ENCODE results near the gene EML5.
A peak's percentile ranks its signal among the peaks of the same experiment; 100 is the strongest.

EML5 gene

GRCh38 chr14:88614218-88614907, 178.4 kb downstream of the EML5 start:
- TF ChIP-seq, protein P1, sequence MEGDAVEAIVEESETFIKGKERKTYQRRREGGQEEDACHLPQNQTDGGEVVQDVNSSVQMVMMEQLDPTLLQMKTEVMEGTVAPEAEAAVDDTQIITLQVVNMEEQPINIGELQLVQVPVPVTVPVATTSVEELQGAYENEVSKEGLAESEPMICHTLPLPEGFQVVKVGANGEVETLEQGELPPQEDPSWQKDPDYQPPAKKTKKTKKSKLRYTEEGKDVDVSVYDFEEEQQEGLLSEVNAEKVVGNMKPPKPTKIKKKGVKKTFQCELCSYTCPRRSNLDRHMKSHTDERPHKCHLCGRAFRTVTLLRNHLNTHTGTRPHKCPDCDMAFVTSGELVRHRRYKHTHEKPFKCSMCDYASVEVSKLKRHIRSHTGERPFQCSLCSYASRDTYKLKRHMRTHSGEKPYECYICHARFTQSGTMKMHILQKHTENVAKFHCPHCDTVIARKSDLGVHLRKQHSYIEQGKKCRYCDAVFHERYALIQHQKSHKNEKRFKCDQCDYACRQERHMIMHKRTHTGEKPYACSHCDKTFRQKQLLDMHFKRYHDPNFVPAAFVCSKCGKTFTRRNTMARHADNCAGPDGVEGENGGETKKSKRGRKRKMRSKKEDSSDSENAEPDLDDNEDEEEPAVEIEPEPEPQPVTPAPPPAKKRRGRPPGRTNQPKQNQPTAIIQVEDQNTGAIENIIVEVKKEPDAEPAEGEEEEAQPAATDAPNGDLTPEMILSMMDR (IDR thresholded peaks at IDR 0.05; ENCODE audit: insufficient read depth, missing control alignments) = no peak
- FAIRE-seq (no peak), DNase-seq (ENCODE audit: insufficient read length, low spot score) (no peak)

- FAIRE-seq = peak; percentile 35
- TF ChIP-seq, protein P1 (IDR thresholded peaks at IDR 0.05; ENCODE audit: insufficient read depth, missing control alignments) = no peak
- no peak for DNase-seq (ENCODE audit: insufficient read length, low spot score)
Measured at GRCh38 chr14:88613552-88614010, 179.2 kb downstream of the EML5 start.

- no peak for FAIRE-seq
- DNase-seq (ENCODE audit: insufficient read length, low spot score) = no peak
- TF ChIP-seq, protein P1 (IDR thresholded peaks at IDR 0.05; ENCODE audit: insufficient read depth, missing control alignments) = no peak
Measured at GRCh38 chr14:88612981-88613380, 179.8 kb downstream of the EML5 start.

DNA sequence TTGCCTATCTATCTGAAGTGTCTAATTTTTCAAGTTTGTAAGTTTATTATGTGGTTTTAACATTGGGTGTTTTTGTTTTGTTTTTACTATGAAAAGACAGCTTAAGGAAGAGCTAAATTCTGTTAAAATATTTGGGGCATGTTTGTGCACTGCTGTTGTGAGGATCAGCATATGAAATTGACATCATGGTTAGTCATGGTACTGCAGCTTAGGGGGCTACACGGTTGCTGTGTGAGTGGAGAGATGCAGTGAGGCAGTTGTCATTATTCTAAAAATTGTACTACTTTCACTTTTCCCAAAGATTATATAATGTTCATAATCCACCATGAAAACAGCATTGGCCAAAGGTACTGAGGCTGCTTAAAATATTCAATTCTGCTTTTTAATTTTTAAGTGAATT, 180.9 kb downstream of the EML5 start:
- no peak for FAIRE-seq
- TF ChIP-seq, protein P1 (IDR thresholded peaks at IDR 0.05; ENCODE audit: insufficient read depth, missing control alignments) = no peak
- DNase-seq (ENCODE audit: insufficient read length, low spot score) = no peak

DNA sequence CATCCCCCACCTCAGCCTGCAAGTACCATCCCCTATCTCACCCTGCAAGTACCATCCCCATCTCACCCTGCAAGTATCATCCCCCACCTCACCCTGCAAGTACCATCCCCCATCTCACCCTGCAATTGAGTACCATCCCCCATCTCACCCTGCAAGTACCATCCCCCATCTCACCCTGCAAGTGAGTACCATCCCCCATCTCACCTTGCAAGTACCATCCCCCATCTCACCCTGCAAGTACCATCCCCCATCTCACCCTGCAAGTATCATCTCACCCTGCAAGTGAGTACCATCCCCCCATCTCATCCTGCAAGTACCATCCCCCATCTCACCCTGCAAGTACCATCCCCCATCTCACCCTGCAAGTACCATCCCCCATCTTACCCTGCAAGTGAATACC, 184.9 kb downstream of the EML5 start:
- no peak for DNase-seq (ENCODE audit: insufficient read length, low spot score)
- FAIRE-seq = no peak
- TF ChIP-seq, protein P1 (IDR thresholded peaks at IDR 0.05; ENCODE audit: insufficient read depth, missing control alignments) = no peak

- FAIRE-seq (no peak), DNase-seq (ENCODE audit: insufficient read length, low spot score) (no peak)
- TF ChIP-seq, protein P1 (IDR thresholded peaks at IDR 0.05; ENCODE audit: insufficient read depth, missing control alignments) = no peak
Measured at GRCh38 chr14:88605594-88605993, 187.2 kb downstream of the EML5 start.

- FAIRE-seq (no peak), DNase-seq (ENCODE audit: insufficient read length, low spot score) (no peak)
- TF ChIP-seq, protein P1 (IDR thresholded peaks at IDR 0.05; ENCODE audit: insufficient read depth, missing control alignments) = no peak
Measured at GRCh38 chr14:88604212-88604611, 188.5 kb downstream of the EML5 start.
